Gastroesophageal sphincter (tissue), 4 donors: ENCODE measurements around the gene MAP3K21. TPM values are rescaled to one million over a fixed set of nuclear protein-coding genes. Genes with fewer than 3 reads are reported as not detected.

Source experiments
- ATAC-seq: fragments of 150-250 bp; one replicate; pipeline ENCODE4 v1.9.1; 2016; ENCODE audit warnings: mild to moderate bottlenecking, moderate library complexity
- H3K27ac ChIP-seq, 4 donors: fragments of 200-600 bp; sonication (generic) in 3 of 4; 1 replicate in 3 of 4; 2 replicates in 1 of 4; pipeline ENCODE4 v1.5.1; 2016 to 2019
- H3K27me3 ChIP-seq: fragments of 200-600 bp; sonication (generic); one replicate; pipeline ENCODE4 v1.5.1; 2019
- H3K36me3 ChIP-seq, 2 donors: fragments of 200-600 bp; sonication (generic); one replicate each; pipeline ENCODE4 v1.5.1; 2019; ENCODE audit warnings: control low read depth in 1 of 2
- H3K4me1 ChIP-seq, 3 donors: fragments of 200-600 bp; sonication (generic); 1 replicate in 2 of 3; 2 replicates in 1 of 3; pipeline ENCODE4 v1.5.1; 2016 to 2019; ENCODE audit warnings: control low read depth in 2 of 3
- H3K4me3 ChIP-seq, 2 donors: fragments of 200-600 bp; sonication (generic); one replicate each; pipeline ENCODE4 v1.5.1; 2019; ENCODE audit warnings: mild to moderate bottlenecking in 1 of 2, moderate library complexity in 1 of 2
- H3K9me3 ChIP-seq, 3 donors: fragments of 200-600 bp; sonication (generic); one replicate each; pipeline ENCODE4 v1.5.1; 2017 to 2019; ENCODE audit warnings: control low read depth in 2 of 3
- EP300 ChIP-seq: sonication (generic); formaldehyde crosslinking; IDR thresholded peaks from one replicate; pipeline ENCODE4 v1.6.1; 2017; ENCODE audit warnings: antibody characterized with exemption, mild to moderate bottlenecking
- POLR2A ChIP-seq, 2 donors: fragments of 450-650 bp; IDR thresholded peaks; one replicate each; pipeline ENCODE4 v1.6.1; 2017; ENCODE audit warnings: antibody characterized with exemption in 2 of 2, mild to moderate bottlenecking in 2 of 2, moderate library complexity in 1 of 2
- POLR2AphosphoS5 ChIP-seq: sonication (generic); formaldehyde crosslinking; IDR thresholded peaks from one replicate; pipeline ENCODE4 v1.6.1; 2017; ENCODE audit warnings: antibody characterized with exemption
- WGBS, 2 donors: methylation state at CpG; one replicate each; pipeline ENCODE4 v1.1.5; 2018; ENCODE audit warnings: low coverage in 1 of 2; 5-methylcytosine and 5-hydroxymethylcytosine counted together
- total RNA-seq, 4 donors: library from RNA; depleted of rRNA; stranded (reverse); fragments of >200 nt; gene quantifications; one replicate each; pipeline ENCODE4 v1.1.0, GENCODE V29; 2016
- TF ChIP-seq, protein P1 (sequence below), 4 experiments: fragments of 200-600 bp in 2 of 4; fragments of 450-650 bp in 2 of 4; sonication (generic) in 1 of 4; IDR thresholded peaks; one replicate each; pipeline ENCODE4 v1.5.1; 2017 to 2019; ENCODE audit warnings: antibody characterized with exemption in 4 of 4, mild to moderate bottlenecking in 2 of 4, moderate library complexity in 2 of 4

The MAP3K21 gene
- total RNA-seq, 4 donors from 2014 or later, result 0.27 to 1.2 (median 0.61) TPM

DNA sequence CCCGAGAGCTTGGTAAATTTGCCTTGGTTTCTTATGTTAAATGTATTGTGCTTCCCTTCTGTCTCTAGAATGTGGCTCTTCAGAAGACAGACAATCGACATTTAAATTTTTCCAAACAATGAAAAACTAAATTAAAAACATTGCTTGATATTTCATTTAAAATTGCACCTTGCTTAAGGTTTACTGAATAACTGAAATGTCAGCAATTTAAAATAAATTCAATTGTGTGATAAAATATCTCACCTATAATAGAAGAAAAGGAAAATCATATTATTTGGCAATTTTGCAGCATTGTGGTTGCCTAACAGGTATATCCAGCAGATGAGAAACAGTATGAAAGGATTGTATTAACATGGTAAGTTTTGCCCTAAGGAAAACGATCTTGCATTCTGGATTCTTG, 56.5 kb downstream of the MAP3K21 start:
- Histone ChIP-seq H3K27me3 (no peaks in the 10 kb centered on the region), H3K9me3 (peaks cover 0 to 13% (median 0%) of the 10 kb centered on the region in 3 donors), H3K4me3 (no peak overlapping the region), H3K27ac (no peak overlapping the region), H3K4me1 (no peaks in the 10 kb centered on the region), H3K36me3 (no peaks in the 10 kb centered on the region)
- ATAC-seq, result no peak
- TF ChIP-seq POLR2AphosphoS5 (no peak), EP300 (no peak), POLR2A (IDR thresholded peaks at IDR 0.05) (no peak)
- TF ChIP-seq, protein P1, sequence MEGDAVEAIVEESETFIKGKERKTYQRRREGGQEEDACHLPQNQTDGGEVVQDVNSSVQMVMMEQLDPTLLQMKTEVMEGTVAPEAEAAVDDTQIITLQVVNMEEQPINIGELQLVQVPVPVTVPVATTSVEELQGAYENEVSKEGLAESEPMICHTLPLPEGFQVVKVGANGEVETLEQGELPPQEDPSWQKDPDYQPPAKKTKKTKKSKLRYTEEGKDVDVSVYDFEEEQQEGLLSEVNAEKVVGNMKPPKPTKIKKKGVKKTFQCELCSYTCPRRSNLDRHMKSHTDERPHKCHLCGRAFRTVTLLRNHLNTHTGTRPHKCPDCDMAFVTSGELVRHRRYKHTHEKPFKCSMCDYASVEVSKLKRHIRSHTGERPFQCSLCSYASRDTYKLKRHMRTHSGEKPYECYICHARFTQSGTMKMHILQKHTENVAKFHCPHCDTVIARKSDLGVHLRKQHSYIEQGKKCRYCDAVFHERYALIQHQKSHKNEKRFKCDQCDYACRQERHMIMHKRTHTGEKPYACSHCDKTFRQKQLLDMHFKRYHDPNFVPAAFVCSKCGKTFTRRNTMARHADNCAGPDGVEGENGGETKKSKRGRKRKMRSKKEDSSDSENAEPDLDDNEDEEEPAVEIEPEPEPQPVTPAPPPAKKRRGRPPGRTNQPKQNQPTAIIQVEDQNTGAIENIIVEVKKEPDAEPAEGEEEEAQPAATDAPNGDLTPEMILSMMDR (IDR thresholded peaks at IDR 0.05), result no peak
- 88 to 90% methylated on average over 3 of the region's 3 CpGs for WGBS, 2 donors

DNA sequence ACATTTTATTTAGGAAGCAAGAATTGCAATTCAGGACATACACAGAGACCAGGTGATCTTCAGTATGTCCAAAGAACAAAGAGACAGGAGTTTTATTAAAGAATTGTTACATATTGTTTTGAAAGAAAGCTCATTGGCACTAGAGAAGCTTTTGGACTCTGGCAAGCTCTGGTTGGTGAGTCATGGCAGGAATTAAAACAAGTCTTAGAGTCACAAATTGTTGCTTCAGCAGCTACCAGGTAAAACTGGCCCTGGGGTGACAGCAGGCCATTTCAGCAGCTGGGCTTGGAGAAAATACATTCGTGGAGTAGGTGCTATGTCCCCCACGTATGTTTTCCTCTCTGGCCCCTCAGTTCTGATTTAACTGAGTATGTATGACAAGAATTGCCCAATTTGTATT, 58.8 kb downstream of the MAP3K21 start:
- Histone ChIP-seq H3K9me3 (peaks cover 0 to 13% (median 0%) of the 10 kb centered on the region in 3 donors), H3K27ac (no peak overlapping the region), H3K4me1 (no peaks in the 10 kb centered on the region), H3K36me3 (no peaks in the 10 kb centered on the region), H3K4me3 (no peak overlapping the region), H3K27me3 (peaks cover 7% of the 10 kb centered on the region)
- no peak for TF ChIP-seq POLR2A (IDR thresholded peaks at IDR 0.05)
- 63 to 80% methylated on average over 2 of the region's 2 CpGs for WGBS, 2 donors
- ATAC-seq, result no peak

DNA sequence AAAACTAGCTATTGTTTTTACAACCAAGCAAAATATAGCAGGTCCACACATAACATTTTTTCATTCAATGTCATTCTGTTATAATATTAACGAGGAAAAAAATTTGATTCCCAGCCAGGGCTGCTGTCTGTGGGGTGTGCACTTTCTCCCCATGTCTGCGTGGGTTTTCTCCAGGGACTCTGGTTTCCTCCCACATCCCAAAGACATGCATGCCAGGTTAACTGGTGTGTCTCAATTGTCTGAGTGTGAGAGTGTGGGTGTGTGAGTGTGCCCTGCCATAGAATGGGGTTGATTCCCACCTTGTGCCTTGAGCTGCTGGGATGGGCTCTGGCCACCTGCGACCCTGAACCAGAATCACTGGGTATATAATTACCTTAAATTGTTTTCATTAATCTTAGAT, 60.1 kb downstream of the MAP3K21 start:
- 71 to 77% methylated on average over 3 of the region's 3 CpGs for WGBS, 2 donors
- ATAC-seq, result no peak
- H3K4me3 ChIP-seq, result no peak overlapping the region
- H3K27ac ChIP-seq, result no peak overlapping the region
- peaks cover 7% of the 10 kb centered on the region for H3K27me3 ChIP-seq
- TF ChIP-seq EP300, result no peak
- no peak for TF ChIP-seq POLR2A (IDR thresholded peaks at IDR 0.05)
- no peak for TF ChIP-seq POLR2AphosphoS5
- TF ChIP-seq, protein P1 (IDR thresholded peaks at IDR 0.05), result no peak
- peaks cover 0 to 6% (median 0%) of the 10 kb centered on the region in 3 donors for H3K9me3 ChIP-seq
- no peaks in the 10 kb centered on the region for H3K4me1 ChIP-seq
- no peaks in the 10 kb centered on the region for H3K36me3 ChIP-seq

DNA sequence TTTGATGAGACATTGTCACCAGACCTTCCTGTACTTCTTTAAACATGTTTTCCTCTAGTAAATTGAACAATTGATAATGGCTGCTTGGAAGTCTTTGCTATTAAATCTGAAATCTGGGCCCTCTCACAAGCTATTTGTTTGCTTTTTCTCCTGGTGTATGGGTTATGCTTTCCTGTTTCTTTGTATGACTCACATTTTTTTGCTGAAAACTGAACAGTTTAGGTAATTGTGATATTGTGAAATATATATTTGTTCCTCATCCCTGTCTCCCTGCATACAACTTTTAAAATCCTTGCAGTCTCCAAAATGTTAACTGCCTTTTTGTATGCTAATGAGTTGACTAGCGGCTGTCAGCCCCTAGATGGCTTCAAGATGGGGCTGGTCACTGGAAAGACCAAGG, 61.6 kb downstream of the MAP3K21 start:
- H3K9me3 ChIP-seq, result no peaks in the 10 kb centered on the region
- no peak for ATAC-seq
- peaks cover 20% of the 10 kb centered on the region for H3K27me3 ChIP-seq
- no peak overlapping the region for H3K27ac ChIP-seq
- H3K36me3 ChIP-seq, result no peaks in the 10 kb centered on the region
- TF ChIP-seq POLR2A (IDR thresholded peaks at IDR 0.05), result no peak
- WGBS, 2 donors, result 75 to 80% methylated on average over 1 of the region's 1 CpG
- no peaks in the 10 kb centered on the region for H3K4me1 ChIP-seq
- H3K4me3 ChIP-seq, result no peak overlapping the region

DNA sequence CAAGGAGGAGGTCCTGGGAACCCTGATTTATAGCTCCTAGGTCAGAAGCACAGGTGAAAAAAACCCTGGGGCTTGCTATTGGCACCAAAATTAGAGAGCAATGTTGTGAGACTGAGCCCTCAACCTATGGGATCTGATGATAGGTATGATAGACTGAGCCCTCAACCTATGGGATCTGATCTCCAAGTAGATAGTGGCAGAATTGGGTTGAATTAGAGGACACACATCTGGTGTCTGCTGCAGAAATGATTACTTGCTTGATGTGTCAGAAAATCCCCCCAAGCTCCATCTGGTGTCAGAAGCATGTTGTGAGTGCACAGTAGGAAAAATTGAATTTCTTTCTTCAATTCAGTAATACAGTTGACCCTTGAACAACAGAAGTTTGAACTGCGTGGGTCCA, 62.4 kb downstream of the MAP3K21 start:
- TF ChIP-seq EP300 (no peak), POLR2A (IDR thresholded peaks at IDR 0.05) (no peak)
- TF ChIP-seq, protein P1 (IDR thresholded peaks at IDR 0.05), result no peak
- 88 to 93% methylated on average over 1 of the region's 1 CpG for WGBS, 2 donors
- ATAC-seq, result no peak
- Histone ChIP-seq H3K4me3 (no peak overlapping the region), H3K4me1 (no peaks in the 10 kb centered on the region), H3K27ac (no peak overlapping the region), H3K36me3 (no peaks in the 10 kb centered on the region), H3K27me3 (peaks cover 25% of the 10 kb centered on the region), H3K9me3 (no peaks in the 10 kb centered on the region)

DNA sequence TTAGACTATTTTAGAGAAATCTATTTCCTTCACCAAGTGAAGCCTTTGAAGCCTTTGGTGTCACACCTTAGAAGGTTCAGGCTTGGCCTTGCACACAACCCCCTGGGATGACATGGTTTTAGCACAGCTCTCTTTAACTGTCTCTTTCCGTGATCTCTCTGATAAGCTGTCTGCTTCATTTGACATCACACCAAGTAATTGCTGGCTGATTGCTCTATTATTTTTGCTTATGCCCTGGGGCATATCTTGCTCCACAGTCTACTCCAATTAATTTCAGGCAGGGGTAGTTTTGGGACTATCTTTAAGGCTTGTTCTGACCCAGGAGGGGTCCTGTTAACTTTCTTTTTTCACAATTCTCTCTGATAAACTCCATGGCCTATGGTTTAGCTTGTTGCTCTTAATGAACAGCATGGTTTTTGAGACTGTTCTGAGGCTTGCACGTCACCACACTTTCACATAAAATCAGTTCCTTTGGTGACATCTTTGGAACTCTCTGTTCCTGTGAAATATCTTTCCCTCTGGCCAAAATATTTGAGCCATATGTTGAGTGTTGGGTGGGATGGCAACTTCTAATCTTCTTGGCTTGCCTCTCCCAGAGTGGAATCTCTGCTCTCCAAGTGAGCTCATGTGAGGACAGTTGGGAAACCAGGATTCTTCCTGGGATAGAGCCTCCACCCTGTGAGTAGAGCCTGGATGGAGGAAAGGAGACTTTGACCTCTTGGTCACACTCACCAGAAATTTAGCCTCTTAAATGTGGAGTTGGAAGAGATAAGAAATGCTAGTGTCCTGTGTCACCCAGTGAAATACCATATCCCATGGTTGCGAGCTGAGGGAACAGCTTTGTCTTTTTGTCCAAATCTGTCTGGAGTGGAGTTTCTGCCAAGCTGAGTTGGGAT, 63.6 kb downstream of the MAP3K21 start:
- TF ChIP-seq, protein P1 (IDR thresholded peaks at IDR 0.05), result no peak
- TF ChIP-seq POLR2AphosphoS5, result no peak
- Histone ChIP-seq H3K36me3 (no peaks in the 10 kb centered on the region), H3K4me3 (no peak overlapping the region), H3K27ac (no peak overlapping the region), H3K9me3 (no peaks in the 10 kb centered on the region), H3K4me1 (no peaks in the 10 kb centered on the region), H3K27me3 (peaks cover 25% of the 10 kb centered on the region)
- 68 to 85% methylated on average over 3 of the region's 3 CpGs for WGBS, 2 donors
- ATAC-seq, result no peak
